ENCODE measurements around the gene RBM17. TPM values are rescaled to one million over a fixed set of nuclear protein-coding genes. Genes with fewer than 3 reads are reported as not detected.
"Not testable (repeated sequence)": the region's sequence is repeated elsewhere in the genome, so short reads cannot be mapped to it uniquely, and the experiment has no call there.

Gene RBM17
- total RNA-seq, 1 donor from 2014 or later: 142 TPM

DNA sequence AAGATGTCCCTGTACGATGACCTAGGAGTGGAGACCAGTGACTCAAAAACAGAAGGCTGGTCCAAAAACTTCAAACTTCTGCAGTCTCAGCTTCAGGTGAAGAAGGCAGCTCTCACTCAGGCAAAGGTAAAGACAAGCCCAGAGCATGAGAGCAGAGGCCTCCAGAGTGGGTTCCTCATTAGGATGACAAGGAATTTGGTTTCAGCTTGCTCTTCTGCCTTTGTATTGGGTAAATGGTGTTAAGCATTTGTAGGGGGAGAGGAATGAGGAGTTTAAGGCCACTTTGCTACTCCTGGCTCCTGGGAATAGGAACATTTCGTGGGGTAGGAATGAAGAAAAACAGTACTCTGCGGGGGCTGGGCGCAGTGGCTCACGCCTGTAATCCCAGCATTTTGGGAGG, 8.2 kb downstream of the RBM17 start:
- H3K4me1 Mint-ChIP-seq: peaks cover 17% of the 10 kb centered on the region
- no peak for TF ChIP-seq CTCF (conservative IDR thresholded peaks at IDR 0.05)
- no peak for DNase-seq (ENCODE audit: low read depth, low spot score)
- H3K4me3 Mint-ChIP-seq: no peak overlapping the region
- H3K36me3 Mint-ChIP-seq (ENCODE audit: low read depth): no peaks in the 10 kb centered on the region
- no peak overlapping the region for H3K27ac Mint-ChIP-seq (ENCODE audit: unreplicated experiment)
- no peaks in the 10 kb centered on the region for H3K9me3 Mint-ChIP-seq
- no peaks in the 10 kb centered on the region for H3K27me3 Mint-ChIP-seq (ENCODE audit: low read depth)

DNA sequence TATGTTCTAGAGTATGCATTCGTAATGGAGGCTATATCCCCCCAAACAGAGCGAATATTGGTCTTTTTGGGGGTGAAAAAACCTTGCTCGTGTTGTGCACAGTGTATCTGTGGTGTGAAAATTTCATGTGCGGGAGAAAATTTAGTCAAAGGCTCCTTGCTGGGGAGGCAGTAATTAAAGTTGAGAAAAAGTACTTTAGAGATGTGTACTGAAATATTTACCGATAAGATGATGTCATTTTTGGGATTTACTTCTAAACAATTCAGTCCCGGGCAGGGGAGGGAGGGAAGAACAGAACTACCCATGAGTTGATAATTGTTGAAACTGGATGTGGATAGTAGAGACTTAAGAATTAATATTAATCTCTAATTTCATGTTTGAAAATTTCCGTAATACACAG, 9.3 kb downstream of the RBM17 start:
- Mint-ChIP-seq H3K4me3 (no peak overlapping the region), H3K36me3 (ENCODE audit: low read depth) (no peaks in the 10 kb centered on the region), H3K4me1 (peaks cover 9% of the 10 kb centered on the region), H3K27ac (ENCODE audit: unreplicated experiment) (no peak overlapping the region), H3K9me3 (no peaks in the 10 kb centered on the region), H3K27me3 (ENCODE audit: low read depth) (no peaks in the 10 kb centered on the region)
- no peak for DNase-seq (ENCODE audit: low read depth, low spot score)
- no peak for TF ChIP-seq CTCF (conservative IDR thresholded peaks at IDR 0.05)

GRCh38 chr10:6100370-6100769, 11.5 kb downstream of the RBM17 start:
- Mint-ChIP-seq H3K4me1 (peaks cover 7% of the 10 kb centered on the region), H3K9me3 (no peaks in the 10 kb centered on the region), H3K27ac (ENCODE audit: unreplicated experiment) (no peak overlapping the region), H3K36me3 (ENCODE audit: low read depth) (no peaks in the 10 kb centered on the region), H3K27me3 (ENCODE audit: low read depth) (no peaks in the 10 kb centered on the region), H3K4me3 (no peak overlapping the region)
- no peak for TF ChIP-seq CTCF (conservative IDR thresholded peaks at IDR 0.05)
- no peak for DNase-seq (ENCODE audit: low read depth, low spot score)

- DNase-seq (ENCODE audit: low read depth, low spot score): no peak
- H3K36me3 Mint-ChIP-seq (ENCODE audit: low read depth): no peaks in the 10 kb centered on the region
- H3K4me3 Mint-ChIP-seq: no peak overlapping the region
- TF ChIP-seq CTCF (conservative IDR thresholded peaks at IDR 0.05): no peak
- no peak overlapping the region for H3K27ac Mint-ChIP-seq (ENCODE audit: unreplicated experiment)
- peaks cover 2% of the 10 kb centered on the region for H3K4me1 Mint-ChIP-seq
- H3K9me3 Mint-ChIP-seq: no peaks in the 10 kb centered on the region
- H3K27me3 Mint-ChIP-seq (ENCODE audit: low read depth): no peaks in the 10 kb centered on the region
Measured at GRCh38 chr10:6101181-6101580, 12.3 kb downstream of the RBM17 start.

GRCh38 chr10:6102128-6102527, 13.3 kb downstream of the RBM17 start:
- Mint-ChIP-seq H3K27ac (ENCODE audit: unreplicated experiment) (no peak overlapping the region), H3K36me3 (ENCODE audit: low read depth) (no peaks in the 10 kb centered on the region), H3K27me3 (ENCODE audit: low read depth) (no peaks in the 10 kb centered on the region), H3K4me1 (no peaks in the 10 kb centered on the region), H3K9me3 (no peaks in the 10 kb centered on the region), H3K4me3 (no peak overlapping the region)
- TF ChIP-seq CTCF (conservative IDR thresholded peaks at IDR 0.05): no peak
- no peak for DNase-seq (ENCODE audit: low read depth, low spot score)

- no peak for DNase-seq (ENCODE audit: low read depth, low spot score)
- Mint-ChIP-seq H3K27me3 (ENCODE audit: low read depth) (no peaks in the 10 kb centered on the region), H3K4me1 (no peaks in the 10 kb centered on the region), H3K27ac (ENCODE audit: unreplicated experiment) (no peak overlapping the region), H3K36me3 (ENCODE audit: low read depth) (no peaks in the 10 kb centered on the region), H3K4me3 (no peak overlapping the region), H3K9me3 (no peaks in the 10 kb centered on the region)
- TF ChIP-seq CTCF (conservative IDR thresholded peaks at IDR 0.05): no peak
Measured at GRCh38 chr10:6103591-6103990, 14.8 kb downstream of the RBM17 start.

- H3K4me3 Mint-ChIP-seq; H3K4me1 Mint-ChIP-seq; DNase-seq (ENCODE audit: low read depth, low spot score); H3K27me3 Mint-ChIP-seq (ENCODE audit: low read depth); H3K27ac Mint-ChIP-seq (ENCODE audit: unreplicated experiment); H3K9me3 Mint-ChIP-seq: not testable (repeated sequence)
- H3K36me3 Mint-ChIP-seq (ENCODE audit: low read depth): peaks cover 14% of the 10 kb centered on the region
Measured at GRCh38 chr10:6107616-6108015, 18.8 kb downstream of the RBM17 start.

All from neural crest cell (in vitro differentiated cells).